ENCODE results near the gene LRBA. TPM values are rescaled to one million over a fixed set of nuclear protein-coding genes. Genes with fewer than 3 reads are reported as not detected.

Gene LRBA
- total and polyA plus RNA-seq, 9 of the 15 experiments (the other 6 are each of a cell fraction or from before 2014, with no cell fraction given), result 24.2 to 88.7 (median 59.7) TPM

DNA sequence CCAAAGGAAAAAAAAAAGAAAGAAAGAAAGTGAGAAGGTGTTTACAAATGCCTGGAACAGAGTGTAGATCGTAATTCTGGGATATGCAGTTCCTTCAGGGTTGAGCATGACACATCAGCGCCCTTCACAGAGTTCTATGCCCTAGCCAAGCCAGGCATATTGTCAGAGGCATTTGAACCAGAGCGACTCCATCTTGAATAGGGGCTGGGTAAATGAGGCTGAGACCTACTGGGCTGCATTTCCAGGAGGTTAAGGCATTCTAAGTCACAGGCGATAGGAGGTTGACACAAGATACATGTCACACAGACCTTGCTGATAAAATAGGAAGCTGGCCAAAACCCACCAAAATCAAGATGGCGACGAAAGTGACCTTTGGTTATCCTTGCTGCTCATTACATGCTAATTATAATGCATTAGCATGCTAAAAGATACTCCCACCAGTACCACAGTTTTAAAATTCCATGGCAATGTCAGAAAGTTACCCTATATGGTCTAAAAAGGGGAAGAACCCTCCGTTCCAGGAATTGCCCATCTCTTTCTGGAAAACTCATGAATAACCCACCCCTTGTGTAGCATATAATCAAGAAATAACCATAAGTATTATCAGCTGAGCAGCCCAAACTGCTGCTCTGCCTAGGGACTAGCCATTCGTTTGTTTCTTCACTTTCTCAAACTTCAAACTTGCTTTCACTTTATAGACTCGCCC, 23.5 kb upstream of the LRBA start (continued):
- TF ChIP-seq, protein P1, sequence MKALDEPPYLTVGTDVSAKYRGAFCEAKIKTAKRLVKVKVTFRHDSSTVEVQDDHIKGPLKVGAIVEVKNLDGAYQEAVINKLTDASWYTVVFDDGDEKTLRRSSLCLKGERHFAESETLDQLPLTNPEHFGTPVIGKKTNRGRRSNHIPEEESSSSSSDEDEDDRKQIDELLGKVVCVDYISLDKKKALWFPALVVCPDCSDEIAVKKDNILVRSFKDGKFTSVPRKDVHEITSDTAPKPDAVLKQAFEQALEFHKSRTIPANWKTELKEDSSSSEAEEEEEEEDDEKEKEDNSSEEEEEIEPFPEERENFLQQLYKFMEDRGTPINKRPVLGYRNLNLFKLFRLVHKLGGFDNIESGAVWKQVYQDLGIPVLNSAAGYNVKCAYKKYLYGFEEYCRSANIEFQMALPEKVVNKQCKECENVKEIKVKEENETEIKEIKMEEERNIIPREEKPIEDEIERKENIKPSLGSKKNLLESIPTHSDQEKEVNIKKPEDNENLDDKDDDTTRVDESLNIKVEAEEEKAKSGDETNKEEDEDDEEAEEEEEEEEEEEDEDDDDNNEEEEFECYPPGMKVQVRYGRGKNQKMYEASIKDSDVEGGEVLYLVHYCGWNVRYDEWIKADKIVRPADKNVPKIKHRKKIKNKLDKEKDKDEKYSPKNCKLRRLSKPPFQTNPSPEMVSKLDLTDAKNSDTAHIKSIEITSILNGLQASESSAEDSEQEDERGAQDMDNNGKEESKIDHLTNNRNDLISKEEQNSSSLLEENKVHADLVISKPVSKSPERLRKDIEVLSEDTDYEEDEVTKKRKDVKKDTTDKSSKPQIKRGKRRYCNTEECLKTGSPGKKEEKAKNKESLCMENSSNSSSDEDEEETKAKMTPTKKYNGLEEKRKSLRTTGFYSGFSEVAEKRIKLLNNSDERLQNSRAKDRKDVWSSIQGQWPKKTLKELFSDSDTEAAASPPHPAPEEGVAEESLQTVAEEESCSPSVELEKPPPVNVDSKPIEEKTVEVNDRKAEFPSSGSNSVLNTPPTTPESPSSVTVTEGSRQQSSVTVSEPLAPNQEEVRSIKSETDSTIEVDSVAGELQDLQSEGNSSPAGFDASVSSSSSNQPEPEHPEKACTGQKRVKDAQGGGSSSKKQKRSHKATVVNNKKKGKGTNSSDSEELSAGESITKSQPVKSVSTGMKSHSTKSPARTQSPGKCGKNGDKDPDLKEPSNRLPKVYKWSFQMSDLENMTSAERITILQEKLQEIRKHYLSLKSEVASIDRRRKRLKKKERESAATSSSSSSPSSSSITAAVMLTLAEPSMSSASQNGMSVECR (CRISPR knock-in tag; IDR thresholded peaks at IDR 0.05), result no peak
- TF ChIP-seq, protein P2, sequence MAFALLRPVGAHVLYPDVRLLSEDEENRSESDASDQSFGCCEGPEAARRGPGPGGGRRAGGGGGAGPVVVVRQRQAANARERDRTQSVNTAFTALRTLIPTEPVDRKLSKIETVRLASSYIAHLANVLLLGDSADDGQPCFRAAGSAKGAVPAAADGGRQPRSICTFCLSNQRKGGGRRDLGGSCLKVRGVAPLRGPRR (CRISPR knock-in tag; IDR thresholded peaks at IDR 0.05), result peak; percentile 76; the same call in 1 of the 2 replicates
- TF ChIP-seq KHSRP (IDR thresholded peaks at IDR 0.05), result no peak
- no peak for TF ChIP-seq ZFPM2 (CRISPR knock-in tag; IDR thresholded peaks at IDR 0.05)
- TF ChIP-seq, protein P3, sequence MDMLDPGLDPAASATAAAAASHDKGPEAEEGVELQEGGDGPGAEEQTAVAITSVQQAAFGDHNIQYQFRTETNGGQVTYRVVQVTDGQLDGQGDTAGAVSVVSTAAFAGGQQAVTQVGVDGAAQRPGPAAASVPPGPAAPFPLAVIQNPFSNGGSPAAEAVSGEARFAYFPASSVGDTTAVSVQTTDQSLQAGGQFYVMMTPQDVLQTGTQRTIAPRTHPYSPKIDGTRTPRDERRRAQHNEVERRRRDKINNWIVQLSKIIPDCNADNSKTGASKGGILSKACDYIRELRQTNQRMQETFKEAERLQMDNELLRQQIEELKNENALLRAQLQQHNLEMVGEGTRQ (CRISPR knock-in tag; IDR thresholded peaks at IDR 0.05), result no peak
- no peak for TF ChIP-seq NELFE (IDR thresholded peaks at IDR 0.05; ENCODE audit: insufficient read depth, insufficient read length)
- no peak for TF ChIP-seq ZNF431 (CRISPR knock-in tag; IDR thresholded peaks at IDR 0.05)
- no peak for TF ChIP-seq ZFX (CRISPR knock-in tag; IDR thresholded peaks at IDR 0.05)
- TF ChIP-seq, protein P4, sequence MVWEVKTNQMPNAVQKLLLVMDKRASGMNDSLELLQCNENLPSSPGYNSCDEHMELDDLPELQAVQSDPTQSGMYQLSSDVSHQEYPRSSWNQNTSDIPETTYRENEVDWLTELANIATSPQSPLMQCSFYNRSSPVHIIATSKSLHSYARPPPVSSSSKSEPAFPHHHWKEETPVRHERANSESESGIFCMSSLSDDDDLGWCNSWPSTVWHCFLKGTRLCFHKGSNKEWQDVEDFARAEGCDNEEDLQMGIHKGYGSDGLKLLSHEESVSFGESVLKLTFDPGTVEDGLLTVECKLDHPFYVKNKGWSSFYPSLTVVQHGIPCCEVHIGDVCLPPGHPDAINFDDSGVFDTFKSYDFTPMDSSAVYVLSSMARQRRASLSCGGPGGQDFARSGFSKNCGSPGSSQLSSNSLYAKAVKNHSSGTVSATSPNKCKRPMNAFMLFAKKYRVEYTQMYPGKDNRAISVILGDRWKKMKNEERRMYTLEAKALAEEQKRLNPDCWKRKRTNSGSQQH (CRISPR knock-in tag; IDR thresholded peaks at IDR 0.05), result peak; percentile 98
- no peak for TF ChIP-seq JUN (IDR thresholded peaks at IDR 0.05; ENCODE audit: borderline replicate concordance, low read depth, low read length)
- no peak for TF ChIP-seq JUN (CRISPR knock-in tag; IDR thresholded peaks at IDR 0.05; ENCODE audit: borderline replicate concordance)
- no peak for TF ChIP-seq NEUROD1 (IDR thresholded peaks at IDR 0.05; ENCODE audit: borderline replicate concordance, low read depth, low read length, partially characterized antibody)
- no peak for TF ChIP-seq RNF2 (IDR thresholded peaks at IDR 0.05)
- TF ChIP-seq, protein P5, sequence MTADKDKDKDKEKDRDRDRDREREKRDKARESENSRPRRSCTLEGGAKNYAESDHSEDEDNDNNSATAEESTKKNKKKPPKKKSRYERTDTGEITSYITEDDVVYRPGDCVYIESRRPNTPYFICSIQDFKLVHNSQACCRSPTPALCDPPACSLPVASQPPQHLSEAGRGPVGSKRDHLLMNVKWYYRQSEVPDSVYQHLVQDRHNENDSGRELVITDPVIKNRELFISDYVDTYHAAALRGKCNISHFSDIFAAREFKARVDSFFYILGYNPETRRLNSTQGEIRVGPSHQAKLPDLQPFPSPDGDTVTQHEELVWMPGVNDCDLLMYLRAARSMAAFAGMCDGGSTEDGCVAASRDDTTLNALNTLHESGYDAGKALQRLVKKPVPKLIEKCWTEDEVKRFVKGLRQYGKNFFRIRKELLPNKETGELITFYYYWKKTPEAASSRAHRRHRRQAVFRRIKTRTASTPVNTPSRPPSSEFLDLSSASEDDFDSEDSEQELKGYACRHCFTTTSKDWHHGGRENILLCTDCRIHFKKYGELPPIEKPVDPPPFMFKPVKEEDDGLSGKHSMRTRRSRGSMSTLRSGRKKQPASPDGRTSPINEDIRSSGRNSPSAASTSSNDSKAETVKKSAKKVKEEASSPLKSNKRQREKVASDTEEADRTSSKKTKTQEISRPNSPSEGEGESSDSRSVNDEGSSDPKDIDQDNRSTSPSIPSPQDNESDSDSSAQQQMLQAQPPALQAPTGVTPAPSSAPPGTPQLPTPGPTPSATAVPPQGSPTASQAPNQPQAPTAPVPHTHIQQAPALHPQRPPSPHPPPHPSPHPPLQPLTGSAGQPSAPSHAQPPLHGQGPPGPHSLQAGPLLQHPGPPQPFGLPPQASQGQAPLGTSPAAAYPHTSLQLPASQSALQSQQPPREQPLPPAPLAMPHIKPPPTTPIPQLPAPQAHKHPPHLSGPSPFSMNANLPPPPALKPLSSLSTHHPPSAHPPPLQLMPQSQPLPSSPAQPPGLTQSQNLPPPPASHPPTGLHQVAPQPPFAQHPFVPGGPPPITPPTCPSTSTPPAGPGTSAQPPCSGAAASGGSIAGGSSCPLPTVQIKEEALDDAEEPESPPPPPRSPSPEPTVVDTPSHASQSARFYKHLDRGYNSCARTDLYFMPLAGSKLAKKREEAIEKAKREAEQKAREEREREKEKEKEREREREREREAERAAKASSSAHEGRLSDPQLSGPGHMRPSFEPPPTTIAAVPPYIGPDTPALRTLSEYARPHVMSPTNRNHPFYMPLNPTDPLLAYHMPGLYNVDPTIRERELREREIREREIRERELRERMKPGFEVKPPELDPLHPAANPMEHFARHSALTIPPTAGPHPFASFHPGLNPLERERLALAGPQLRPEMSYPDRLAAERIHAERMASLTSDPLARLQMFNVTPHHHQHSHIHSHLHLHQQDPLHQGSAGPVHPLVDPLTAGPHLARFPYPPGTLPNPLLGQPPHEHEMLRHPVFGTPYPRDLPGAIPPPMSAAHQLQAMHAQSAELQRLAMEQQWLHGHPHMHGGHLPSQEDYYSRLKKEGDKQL (CRISPR knock-in tag; IDR thresholded peaks at IDR 0.05; ENCODE audit: borderline replicate concordance), result no peak
- TF ChIP-seq FOXK2 (conservative IDR thresholded peaks at IDR 0.05 in 1 of 2, IDR thresholded peaks at IDR 0.05 in 1 of 2; ENCODE audit: low read depth in 2 of 2), result no peak

Data from K562 (cell line).